Cardiac muscle cell (in vitro differentiated cells and primary cell): ENCODE measurements around the gene MADD. TPM values are rescaled to one million over a fixed set of nuclear protein-coding genes. Genes with fewer than 3 reads are reported as not detected.
A peak's percentile ranks its signal among the peaks of the same experiment; 100 is the strongest.

Source experiments
- DNase-seq, 2 donors: peaks; one replicate each; pipeline versions ENCODE4 v3.0.0 to v3.0.0-alpha.2; 2010 to 2017; ENCODE audit warnings: low read depth in 1 of 2, low spot score in 1 of 2
- H3K27ac ChIP-seq: fragments of 200-600 bp; sonication (generic); 2 replicates; pipeline ENCODE4 v1.5.1; 2016
- H3K27me3 ChIP-seq: fragments of 200-600 bp; sonication (generic); 2 replicates; pipeline ENCODE4 v1.6.0; 2016; ENCODE audit warnings: control low read depth
- H3K36me3 ChIP-seq: fragments of 200-600 bp; sonication (generic); 2 replicates; pipeline ENCODE4 v1.5.1; 2016; ENCODE audit warnings: control low read depth
- H3K4me1 ChIP-seq: fragments of 200-600 bp; sonication (generic); 2 replicates; pipeline ENCODE4 v1.8.1; 2017; ENCODE audit warnings: low read depth, mild to moderate bottlenecking, mixed run types
- H3K4me3 ChIP-seq: fragments of 200-600 bp; sonication (generic); 2 replicates; pipeline ENCODE4 v1.5.1; 2016; ENCODE audit warnings: mild to moderate bottlenecking
- H3K9me3 ChIP-seq: fragments of 200-600 bp; sonication (generic); 2 replicates; pipeline ENCODE4 v1.5.1; 2017; ENCODE audit warnings: low read depth, mild to moderate bottlenecking, control low read depth
- polyA plus RNA-seq: library from polyadenylated mRNA; unstranded; fragments of >200 nt; fragmentation: Nextera tagmentation; extraction: Ambion mirVana; gene quantifications from 2 replicates; pipeline ENCODE4 v1.2.1, GENCODE V29; 2016
- total RNA-seq: library from RNA; depleted of rRNA; stranded (reverse); fragments of >200 nt; gene quantifications from 2 replicates; pipeline ENCODE4 v1.2.3, GENCODE V29; 2016
- TF ChIP-seq, protein P1 (sequence below): IDR thresholded peaks from 2 replicates; pipeline ENCODE4 v1.5.1; 2012; ENCODE audit warnings: low read depth, mild to moderate bottlenecking, low read length

MADD gene
- total and polyA plus RNA-seq, 2 experiments from 2014 or later = 58.8 to 103 TPM

- Histone ChIP-seq H3K9me3 (no peaks in the 10 kb centered on the region), H3K4me3 (no peak overlapping the region), H3K27ac (no peak overlapping the region), H3K36me3 (peaks cover 57% of the 10 kb centered on the region), H3K4me1 (peaks cover 32% of the 10 kb centered on the region), H3K27me3 (no peaks in the 10 kb centered on the region)
- TF ChIP-seq, protein P1, sequence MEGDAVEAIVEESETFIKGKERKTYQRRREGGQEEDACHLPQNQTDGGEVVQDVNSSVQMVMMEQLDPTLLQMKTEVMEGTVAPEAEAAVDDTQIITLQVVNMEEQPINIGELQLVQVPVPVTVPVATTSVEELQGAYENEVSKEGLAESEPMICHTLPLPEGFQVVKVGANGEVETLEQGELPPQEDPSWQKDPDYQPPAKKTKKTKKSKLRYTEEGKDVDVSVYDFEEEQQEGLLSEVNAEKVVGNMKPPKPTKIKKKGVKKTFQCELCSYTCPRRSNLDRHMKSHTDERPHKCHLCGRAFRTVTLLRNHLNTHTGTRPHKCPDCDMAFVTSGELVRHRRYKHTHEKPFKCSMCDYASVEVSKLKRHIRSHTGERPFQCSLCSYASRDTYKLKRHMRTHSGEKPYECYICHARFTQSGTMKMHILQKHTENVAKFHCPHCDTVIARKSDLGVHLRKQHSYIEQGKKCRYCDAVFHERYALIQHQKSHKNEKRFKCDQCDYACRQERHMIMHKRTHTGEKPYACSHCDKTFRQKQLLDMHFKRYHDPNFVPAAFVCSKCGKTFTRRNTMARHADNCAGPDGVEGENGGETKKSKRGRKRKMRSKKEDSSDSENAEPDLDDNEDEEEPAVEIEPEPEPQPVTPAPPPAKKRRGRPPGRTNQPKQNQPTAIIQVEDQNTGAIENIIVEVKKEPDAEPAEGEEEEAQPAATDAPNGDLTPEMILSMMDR = no peak
- no peak for DNase-seq
Measured at GRCh38 chr11:47276923-47277322, 7.0 kb downstream of the MADD start.

DNA sequence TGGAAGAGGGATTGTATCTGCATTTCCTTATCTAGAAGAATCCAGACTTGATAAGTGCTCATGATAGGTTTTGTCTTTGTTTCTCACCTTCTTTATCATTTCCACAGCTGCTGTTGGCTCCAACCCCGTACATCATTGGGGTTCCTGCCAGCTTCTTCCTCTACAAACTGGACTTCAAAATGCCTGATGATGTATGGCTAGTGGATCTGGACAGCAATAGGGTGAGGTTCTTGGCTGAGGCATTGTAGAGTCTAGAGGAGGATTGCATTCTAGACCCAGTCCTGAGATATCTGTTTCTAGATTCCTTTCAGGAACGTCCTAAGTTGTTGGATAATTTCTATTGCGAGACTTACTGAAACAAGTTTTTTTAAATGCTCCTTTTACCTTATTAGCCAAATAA lies 8.1 kb downstream of the MADD start:
- TF ChIP-seq, protein P1 = no peak
- no peak overlapping the region for H3K4me3 ChIP-seq
- H3K9me3 ChIP-seq = no peaks in the 10 kb centered on the region
- H3K27me3 ChIP-seq = no peaks in the 10 kb centered on the region
- H3K36me3 ChIP-seq = peaks cover 67% of the 10 kb centered on the region
- DNase-seq = peak in 1 of 2 donors; percentile 58
- no peak overlapping the region for H3K27ac ChIP-seq
- peaks cover 21% of the 10 kb centered on the region for H3K4me1 ChIP-seq

DNA sequence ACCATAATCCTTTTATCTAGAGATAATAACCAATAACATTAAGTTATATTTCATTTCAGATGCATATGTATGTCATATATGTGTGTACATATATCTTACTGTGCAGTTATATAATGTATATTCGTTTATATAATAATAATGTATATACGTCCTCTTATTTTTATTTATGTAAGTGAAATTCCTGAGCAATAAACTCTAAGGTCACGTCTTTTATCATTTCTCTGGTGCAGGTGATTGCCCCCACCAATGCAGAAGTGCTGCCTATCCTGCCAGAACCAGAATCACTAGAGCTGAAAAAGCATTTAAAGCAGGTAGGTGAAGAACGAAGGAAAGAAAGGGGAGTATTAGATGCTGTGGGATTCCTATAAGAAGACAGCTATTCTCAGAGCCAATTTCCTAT lies 8.8 kb downstream of the MADD start:
- Histone ChIP-seq H3K27ac (peak overlapping the region; percentile 60), H3K4me1 (peaks cover 19% of the 10 kb centered on the region), H3K36me3 (peaks cover 73% of the 10 kb centered on the region), H3K4me3 (no peak overlapping the region), H3K9me3 (no peaks in the 10 kb centered on the region), H3K27me3 (no peaks in the 10 kb centered on the region)
- TF ChIP-seq, protein P1 = no peak
- DNase-seq = no peak

- H3K36me3 ChIP-seq = peaks cover 81% of the 10 kb centered on the region
- H3K27ac ChIP-seq = peak overlapping the region; percentile 88
- H3K4me1 ChIP-seq = peaks cover 19% of the 10 kb centered on the region
- peak in 1 of 2 donors; percentile 31 for DNase-seq
- no peaks in the 10 kb centered on the region for H3K9me3 ChIP-seq
- no peak overlapping the region for H3K4me3 ChIP-seq
- TF ChIP-seq, protein P1 = no peak
- no peaks in the 10 kb centered on the region for H3K27me3 ChIP-seq
Measured at GRCh38 chr11:47280099-47280498, 10.2 kb downstream of the MADD start.

DNA sequence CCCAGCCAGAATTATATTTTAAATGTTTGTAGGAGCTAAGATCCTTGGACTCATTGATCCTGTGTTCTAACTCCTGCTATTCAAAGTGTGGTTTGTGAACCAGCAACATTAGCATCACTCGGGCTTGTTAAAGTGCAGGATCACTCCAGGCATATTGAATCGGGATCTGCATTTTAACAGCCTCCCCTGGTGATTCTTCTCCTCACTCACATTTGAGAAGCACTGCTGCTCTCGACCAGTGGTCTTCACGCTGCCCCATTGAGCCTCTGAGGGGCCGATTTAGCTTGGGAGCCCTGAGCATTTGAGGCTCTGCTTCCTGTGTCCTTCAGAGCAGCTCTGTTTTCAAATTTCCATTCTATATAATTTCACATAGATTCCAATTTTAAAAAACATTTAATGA lies 10.9 kb downstream of the MADD start:
- Histone ChIP-seq H3K36me3 (peaks cover 81% of the 10 kb centered on the region), H3K4me1 (peaks cover 19% of the 10 kb centered on the region), H3K27ac (peak overlapping the region; percentile 88), H3K4me3 (no peak overlapping the region), H3K9me3 (no peaks in the 10 kb centered on the region), H3K27me3 (no peaks in the 10 kb centered on the region)
- no peak for DNase-seq
- TF ChIP-seq, protein P1 = no peak

DNA sequence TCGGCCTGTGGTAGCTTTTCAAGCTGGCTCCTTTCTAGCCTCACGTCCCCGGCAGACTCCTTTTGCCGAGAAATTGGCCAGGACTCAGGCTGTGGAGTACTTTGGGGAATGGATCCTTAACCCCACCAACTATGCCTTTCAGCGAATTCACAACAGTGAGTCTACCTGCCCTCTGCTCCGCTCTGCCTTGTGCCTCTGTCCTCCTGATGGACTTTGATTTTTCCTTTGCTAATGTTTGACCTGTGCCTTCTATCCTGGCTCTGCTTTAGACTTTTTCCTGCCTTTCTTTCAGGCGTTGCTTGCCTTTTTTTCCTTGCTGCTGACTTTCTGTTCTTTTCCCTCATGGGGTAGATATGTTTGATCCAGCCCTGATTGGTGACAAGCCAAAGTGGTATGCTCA lies 12.5 kb downstream of the MADD start:
- H3K27me3 ChIP-seq = no peaks in the 10 kb centered on the region
- no peak overlapping the region for H3K4me3 ChIP-seq
- H3K4me1 ChIP-seq = peaks cover 19% of the 10 kb centered on the region
- H3K27ac ChIP-seq = no peak overlapping the region
- no peak for DNase-seq
- H3K9me3 ChIP-seq = no peaks in the 10 kb centered on the region
- peaks cover 82% of the 10 kb centered on the region for H3K36me3 ChIP-seq
- TF ChIP-seq, protein P1 = no peak
